GM19043 (cell line): Measurements from ENCODE around the gene FHIT.

Experiments
- ATAC-seq: cut with Tn5 transposase; IDR thresholded peaks from one replicate; pipeline ENCODE4 v1.9.1; 2021; ENCODE audit warnings: low read depth; ENCODE audit not compliant: unreplicated experiment

The FHIT gene

GRCh38 chr3:59777667-59778077 is 1473.6 kb downstream of the FHIT start:
- ATAC-seq, result no peak

- ATAC-seq, result no peak
These were observed 1474.2 kb downstream of the FHIT start for GRCh38 chr3:59777066-59777465.

- ATAC-seq, result no peak
These were observed 1475.4 kb downstream of the FHIT start for GRCh38 chr3:59775761-59776325.

GRCh38 chr3:59775106-59775505 is 1476.1 kb downstream of the FHIT start:
- no peak for ATAC-seq

GRCh38 chr3:59774634-59775033 is 1476.6 kb downstream of the FHIT start:
- ATAC-seq, result no peak

- ATAC-seq, result no peak
These were observed 1477.3 kb downstream of the FHIT start for GRCh38 chr3:59774000-59774399.

GRCh38 chr3:59772416-59773408 is 1478.5 kb downstream of the FHIT start:
- no peak for ATAC-seq

GRCh38 chr3:59771768-59772181 is 1479.5 kb downstream of the FHIT start:
- ATAC-seq, result no peak

- no peak for ATAC-seq
These were observed 1482.0 kb downstream of the FHIT start for GRCh38 chr3:59769127-59769750.

- no peak for ATAC-seq
These were observed 1484.9 kb downstream of the FHIT start for GRCh38 chr3:59766200-59766872.

GRCh38 chr3:59764171-59764570 is 1487.1 kb downstream of the FHIT start:
- ATAC-seq, result no peak

- no peak for ATAC-seq
These were observed 1488.3 kb downstream of the FHIT start for GRCh38 chr3:59762941-59763340.

- no peak for ATAC-seq
These were observed 1491.8 kb downstream of the FHIT start for GRCh38 chr3:59759298-59760031.

- ATAC-seq, result no peak
These were observed 1492.6 kb downstream of the FHIT start for GRCh38 chr3:59758672-59759071.

GRCh38 chr3:59756934-59757333 is 1494.3 kb downstream of the FHIT start:
- no peak for ATAC-seq

- no peak for ATAC-seq
These were observed 1496.7 kb downstream of the FHIT start for GRCh38 chr3:59754456-59755129.

- ATAC-seq, result no peak
These were observed 1497.3 kb downstream of the FHIT start for GRCh38 chr3:59753808-59754450.

- no peak for ATAC-seq
These were observed 1498.3 kb downstream of the FHIT start for GRCh38 chr3:59752925-59753324.

GRCh38 chr3:59751606-59752005 is 1499.6 kb downstream of the FHIT start:
- no peak for ATAC-seq
